Effector memory CD4-positive, alpha-beta T cell (primary cell): ENCODE results near the gene BCL2L13.
A peak's percentile ranks its signal among the peaks of the same experiment; 100 is the strongest.

Experiments used
- DNase-seq, 3 donors: peaks; one replicate each; pipeline ENCODE4 v3.0.0-alpha.2; 2020
- H3K27ac ChIP-seq: 2 replicates; pipeline ENCODE4 v1.7.0; 2013; ENCODE audit warnings: mild to moderate bottlenecking, low read length, moderate library complexity; ENCODE audit not compliant: insufficient read depth, poor library complexity, severe bottlenecking
- H3K27me3 ChIP-seq: replicated peaks from 2 replicates; pipeline ENCODE4 v1.7.0; 2013; ENCODE audit warnings: mild to moderate bottlenecking, low read length; ENCODE audit not compliant: insufficient read depth, control insufficient read depth, poor library complexity, severe bottlenecking
- H3K36me3 ChIP-seq: 2 replicates; pipeline ENCODE4 v1.7.0; 2013; ENCODE audit warnings: mild to moderate bottlenecking, low read length, moderate library complexity; ENCODE audit not compliant: control insufficient read depth, insufficient read depth
- H3K4me1 ChIP-seq: 2 replicates; pipeline ENCODE4 v1.7.0; 2013; ENCODE audit warnings: low read length, mild to moderate bottlenecking; ENCODE audit not compliant: control insufficient read depth, insufficient read depth, poor library complexity, severe bottlenecking
- H3K4me3 ChIP-seq: 2 replicates; pipeline ENCODE4 v1.7.0; 2013; ENCODE audit warnings: low read length, low read depth, mild to moderate bottlenecking; ENCODE audit not compliant: insufficient read depth, poor library complexity, severe bottlenecking
- H3K9me3 ChIP-seq: 2 replicates; pipeline ENCODE4 v1.7.0; 2013; ENCODE audit warnings: mild to moderate bottlenecking, low read length, moderate library complexity; ENCODE audit not compliant: control insufficient read depth
- total RNA-seq, 3 donors: gene quantifications; one replicate each; lab custom pipeline; 2026; lab: John Stamatoyannopoulos, UW

Gene BCL2L13
- 42.1 to 49.3 (median 49.2) reads per million in 3 donors for total RNA-seq

GRCh38 chr22:17638432-17639246, at the start of gene BCL2L13:
Gene BCL2L13, plus strand, starts transcription at chr22:17638757. Its CDS starts 16,955 bp downstream, at chr22:17655712.
- DNase-seq: peak; percentile 76 to 84 (median 76)
- Histone ChIP-seq H3K36me3 (no peaks in the 10 kb centered on the region), H3K27ac (peak within 1 kb of the TSS; percentile 97), H3K9me3 (no peaks in the 10 kb centered on the region), H3K4me3 (peak within 1 kb of the TSS; percentile 79), H3K4me1 (peaks cover 13% of the 10 kb centered on the region), H3K27me3 (no peaks in the 10 kb centered on the region)

GRCh38 chr22:17589810-17590375, 48.7 kb upstream of the BCL2L13 start:
- Histone ChIP-seq H3K27ac (no peak overlapping the region), H3K36me3 (peaks cover 42% of the 10 kb centered on the region), H3K4me1 (no peaks in the 10 kb centered on the region), H3K4me3 (no peak overlapping the region), H3K27me3 (no peaks in the 10 kb centered on the region), H3K9me3 (no peaks in the 10 kb centered on the region)
- no peak for DNase-seq

DNA sequence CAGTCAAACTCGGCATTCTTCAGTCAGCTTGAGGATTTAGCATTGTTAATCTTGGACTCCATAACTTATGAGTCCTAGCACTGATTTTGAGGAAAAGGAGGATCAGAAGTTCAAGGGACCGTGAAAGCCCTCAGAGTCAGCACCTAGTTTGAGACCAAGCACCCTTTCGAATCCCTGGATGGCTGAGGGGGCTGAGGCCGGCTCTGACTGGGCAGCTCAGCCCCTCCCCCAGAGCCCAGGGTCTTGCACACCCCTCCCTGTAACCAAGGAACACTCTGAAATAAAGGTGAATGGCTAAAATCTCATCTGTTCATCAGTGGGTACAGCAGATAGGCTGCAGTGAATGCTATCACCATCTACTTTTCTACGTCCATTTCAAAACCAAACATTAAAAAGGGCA, 48.0 kb upstream of the BCL2L13 start:
- H3K36me3 ChIP-seq: peaks cover 43% of the 10 kb centered on the region
- DNase-seq: no peak
- no peak overlapping the region for H3K27ac ChIP-seq
- H3K4me1 ChIP-seq: no peaks in the 10 kb centered on the region
- H3K9me3 ChIP-seq: no peaks in the 10 kb centered on the region
- no peaks in the 10 kb centered on the region for H3K27me3 ChIP-seq
- H3K4me3 ChIP-seq: no peak overlapping the region

GRCh38 chr22:17592201-17592600, 46.4 kb upstream of the BCL2L13 start:
- no peak for DNase-seq
- no peaks in the 10 kb centered on the region for H3K4me1 ChIP-seq
- H3K9me3 ChIP-seq: no peaks in the 10 kb centered on the region
- H3K36me3 ChIP-seq: peaks cover 54% of the 10 kb centered on the region
- no peak overlapping the region for H3K4me3 ChIP-seq
- no peak overlapping the region for H3K27ac ChIP-seq
- no peaks in the 10 kb centered on the region for H3K27me3 ChIP-seq

GRCh38 chr22:17596226-17596625, 42.3 kb upstream of the BCL2L13 start:
- DNase-seq: no peak
- H3K36me3 ChIP-seq: peaks cover 84% of the 10 kb centered on the region

GRCh38 chr22:17597217-17597616, 41.3 kb upstream of the BCL2L13 start:
- Histone ChIP-seq H3K4me1 (no peaks in the 10 kb centered on the region), H3K27ac (no peak overlapping the region), H3K9me3 (no peaks in the 10 kb centered on the region), H3K27me3 (no peaks in the 10 kb centered on the region), H3K36me3 (peaks cover 78% of the 10 kb centered on the region), H3K4me3 (no peak overlapping the region)
- no peak for DNase-seq

More at GRCh38 chr22:17596226-17596625, 42.3 kb upstream of the BCL2L13 start:
- Histone ChIP-seq H3K4me1 (no peaks in the 10 kb centered on the region), H3K27ac (no peak overlapping the region), H3K27me3 (no peaks in the 10 kb centered on the region), H3K4me3 (no peak overlapping the region), H3K9me3 (no peaks in the 10 kb centered on the region)

GRCh38 chr22:17598318-17598717, 40.2 kb upstream of the BCL2L13 start:
- H3K36me3 ChIP-seq: peaks cover 69% of the 10 kb centered on the region
- H3K4me3 ChIP-seq: no peak overlapping the region

GRCh38 chr22:17601031-17601430, 37.5 kb upstream of the BCL2L13 start:
- no peak for DNase-seq
- Histone ChIP-seq H3K36me3 (peaks cover 52% of the 10 kb centered on the region), H3K4me3 (no peak overlapping the region), H3K4me1 (no peaks in the 10 kb centered on the region), H3K27me3 (no peaks in the 10 kb centered on the region), H3K9me3 (no peaks in the 10 kb centered on the region), H3K27ac (no peak overlapping the region)

More at GRCh38 chr22:17598318-17598717, 40.2 kb upstream of the BCL2L13 start:
- Histone ChIP-seq H3K27me3 (no peaks in the 10 kb centered on the region), H3K27ac (no peak overlapping the region), H3K9me3 (no peaks in the 10 kb centered on the region), H3K4me1 (no peaks in the 10 kb centered on the region)
- DNase-seq: no peak

DNA sequence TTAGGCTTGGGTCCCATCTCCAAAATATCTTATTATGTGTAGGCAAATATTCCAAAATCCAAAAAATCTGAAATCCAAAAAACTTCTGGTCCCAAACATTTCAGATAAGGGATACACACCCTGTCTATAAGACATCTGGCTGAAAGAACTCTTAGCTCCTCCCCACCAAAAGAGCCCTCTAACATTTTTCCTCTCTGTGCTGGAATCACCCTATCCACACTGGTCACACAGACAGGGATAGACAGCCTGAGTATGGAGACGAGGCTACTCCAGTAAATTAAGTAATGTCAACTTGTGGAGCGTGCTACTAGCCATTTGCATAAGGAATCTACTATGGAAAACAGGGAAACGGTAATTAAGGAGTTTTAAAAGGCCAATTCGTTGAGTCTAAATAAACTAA, 34.9 kb upstream of the BCL2L13 start:
- Histone ChIP-seq H3K4me1 (no peaks in the 10 kb centered on the region), H3K36me3 (peaks cover 44% of the 10 kb centered on the region), H3K9me3 (no peaks in the 10 kb centered on the region), H3K27me3 (no peaks in the 10 kb centered on the region), H3K4me3 (no peak overlapping the region), H3K27ac (no peak overlapping the region)
- DNase-seq: no peak

- no peak overlapping the region for H3K4me3 ChIP-seq
- H3K9me3 ChIP-seq: no peaks in the 10 kb centered on the region
- DNase-seq: no peak
- H3K27ac ChIP-seq: no peak overlapping the region
- H3K4me1 ChIP-seq: no peaks in the 10 kb centered on the region
- no peaks in the 10 kb centered on the region for H3K27me3 ChIP-seq
- H3K36me3 ChIP-seq: peaks cover 36% of the 10 kb centered on the region
These were observed 32.1 kb upstream of the BCL2L13 start for GRCh38 chr22:17606496-17606895.
